Cardiac fibroblast (primary cell): ENCODE data around the gene PTPRD.

Experiments
- DNase-seq, 2 donors: peaks; one replicate each; pipeline versions ENCODE4 v3.0.0 to v3.0.0-alpha.2; 2010; ENCODE audit warnings: low read depth in 2 of 2
- H3K4me3 ChIP-seq, 2 donors: replicated peaks in 1 of 2; 1 replicate in 1 of 2; 2 replicates in 1 of 2; pipeline ENCODE4 v1.5.1; 2011; ENCODE audit warnings: low read depth in 2 of 2, low read length in 2 of 2, mild to moderate bottlenecking in 2 of 2, moderate library complexity in 1 of 2
- CTCF ChIP-seq: IDR thresholded peaks from one replicate; pipeline ENCODE4 v1.5.1; 2011; ENCODE audit warnings: low read depth, mild to moderate bottlenecking, low read length, inconsistent platforms

The PTPRD gene

GRCh38 chr9:8693464-8693863, 1919.3 kb downstream of the PTPRD start:
- no peak for TF ChIP-seq CTCF
- no peak overlapping the region for H3K4me3 ChIP-seq
- no peak for DNase-seq

- DNase-seq, result peak in 1 of 2 donors; percentile 5
- no peak overlapping the region for H3K4me3 ChIP-seq
- no peak for TF ChIP-seq CTCF
Measured at GRCh38 chr9:8686516-8686915, 1926.3 kb downstream of the PTPRD start.

- H3K4me3 ChIP-seq, result no peak overlapping the region
- no peak for TF ChIP-seq CTCF
- no peak for DNase-seq
Measured at GRCh38 chr9:8685825-8686224, 1927.0 kb downstream of the PTPRD start.

GRCh38 chr9:8684978-8685708, 1927.7 kb downstream of the PTPRD start:
- no peak overlapping the region for H3K4me3 ChIP-seq
- no peak for DNase-seq
- TF ChIP-seq CTCF, result no peak

GRCh38 chr9:8683496-8683895, 1929.3 kb downstream of the PTPRD start:
- no peak overlapping the region for H3K4me3 ChIP-seq
- TF ChIP-seq CTCF, result no peak
- no peak for DNase-seq

- no peak for DNase-seq
- H3K4me3 ChIP-seq, result no peak overlapping the region
- no peak for TF ChIP-seq CTCF
Measured at GRCh38 chr9:8680658-8681057, 1932.1 kb downstream of the PTPRD start.

- no peak for DNase-seq
- H3K4me3 ChIP-seq, result no peak overlapping the region
- TF ChIP-seq CTCF, result no peak
Measured at GRCh38 chr9:8680157-8680556, 1932.6 kb downstream of the PTPRD start.
